Caco-2 (cell line): ENCODE measurements around the gene KIAA1614. TPM values are rescaled to one million over a fixed set of nuclear protein-coding genes. Genes with fewer than 3 reads are reported as not detected.

Experiments used
- BruUV-seq: library from RNA; stranded (reverse); fragments of 400-500 nt; replicated peaks from 2 replicates; lab custom pipeline; 2021; lab: Mats Ljungman, UMichigan
- CTCF ChIA-PET: fragments of 300-600 bp; sonication (Branson Sonifier 250); formaldehyde crosslinking; loops from one replicate; lab custom pipeline; 2022; ENCODE audit warnings: antibody characterized with exemption; lab: Charles Lee
- POLR2A ChIA-PET: fragments of 300-600 bp; sonication (Branson Sonifier 250); formaldehyde crosslinking; loops from one replicate; lab custom pipeline; 2022; ENCODE audit warnings: antibody characterized with exemption; lab: Charles Lee
- DNase-seq, 2 experiments: peaks; one replicate each; pipeline versions ENCODE4 v3.0.0 to v3.0.0-alpha.2; 2020 to 2022
- H3K27me3 ChIP-seq: replicated peaks from 2 replicates; pipeline ENCODE4 v1.6.0; 2011; ENCODE audit warnings: low read length; ENCODE audit not compliant: control insufficient read depth, insufficient read depth
- H3K36me3 ChIP-seq: 2 replicates; pipeline ENCODE4 v1.5.1; 2011; ENCODE audit warnings: low read length; ENCODE audit not compliant: control insufficient read depth, insufficient read depth
- H3K4me1 ChIP-seq: fragments of 250-450 bp; sonication (Bioruptor Pico); 2 replicates; pipeline ENCODE4 v1.5.1; 2020; ENCODE audit warnings: mild to moderate bottlenecking
- H3K4me3 ChIP-seq: 2 replicates; pipeline ENCODE4 v1.5.1; 2011; ENCODE audit warnings: low read depth, mild to moderate bottlenecking, control low read depth, low read length
- H3K9me3 ChIP-seq: fragments of 250-450 bp; sonication (Bioruptor Pico); 2 replicates; pipeline ENCODE4 v1.5.1; 2020; ENCODE audit warnings: mild to moderate bottlenecking, moderate library complexity
- H3K27ac Mint-ChIP-seq: one replicate; pipeline ENCODE4 v1.8.0; 2022; ENCODE audit warnings: mixed read lengths; ENCODE audit not compliant: unreplicated experiment
- H3K27me3 Mint-ChIP-seq: one replicate; pipeline ENCODE4 v1.8.0; 2022; ENCODE audit warnings: mixed read lengths; ENCODE audit not compliant: insufficient read depth, unreplicated experiment
- H3K36me3 Mint-ChIP-seq: one replicate; pipeline ENCODE4 v1.8.0; 2022; ENCODE audit warnings: mild to moderate bottlenecking, mixed read lengths; ENCODE audit not compliant: insufficient read depth, unreplicated experiment
- H3K4me1 Mint-ChIP-seq: one replicate; pipeline ENCODE4 v1.8.0; 2022; ENCODE audit warnings: low read depth, mixed read lengths; ENCODE audit not compliant: unreplicated experiment
- H3K4me3 Mint-ChIP-seq: one replicate; pipeline ENCODE4 v1.8.0; 2022; ENCODE audit warnings: mild to moderate bottlenecking, moderate library complexity, mixed read lengths; ENCODE audit not compliant: unreplicated experiment
- H3K9me3 Mint-ChIP-seq: one replicate; pipeline ENCODE4 v1.8.0; 2022; ENCODE audit warnings: mixed read lengths; ENCODE audit not compliant: unreplicated experiment
- CTCF ChIP-seq, 2 experiments: fragments of 200-600 bp in 1 of 2; IDR thresholded peaks; 1 replicate in 1 of 2; 2 replicates in 1 of 2; pipeline versions ENCODE4 v1.5.1 to v1.8.0; 2011 to 2022; ENCODE audit warnings: antibody characterized with exemption in 1 of 2, control low read depth in 1 of 2, inconsistent platforms in 1 of 2, low read depth in 1 of 2, low read length in 1 of 2, mild to moderate bottlenecking in 1 of 2, moderate library complexity in 1 of 2; ENCODE audit not compliant: insufficient read depth in 1 of 2, severe bottlenecking in 1 of 2, unreplicated experiment in 1 of 2
- intact Hi-C: fragments of 100-400 bp; cut with micrococcal nuclease; formaldehyde crosslinking; loops from one replicate; pipeline ENCODE4 v1.10.0; 2022; ENCODE audit not compliant: unreplicated experiment
- total RNA-seq: library from RNA; stranded (reverse); gene quantifications from 2 replicates; pipeline ENCODE4 v1.2.3, GENCODE V29; 2022

KIAA1614 gene
- total RNA-seq, 1 experiment from 2014 or later = 0.29 TPM

- Histone ChIP-seq H3K36me3 (no peaks in the 10 kb centered on the region), H3K4me1 (no peaks in the 10 kb centered on the region), H3K27me3 (no peaks in the 10 kb centered on the region), H3K9me3 (no peaks in the 10 kb centered on the region), H3K4me3 (no peak overlapping the region)
- no TSS peak for BruUV-seq
- intact Hi-C loops = no loop called here
- CTCF ChIA-PET = no interaction called here
- Mint-ChIP-seq H3K4me3 (no peak overlapping the region), H3K27ac (no peak overlapping the region), H3K27me3 (no peaks in the 10 kb centered on the region), H3K9me3 (peaks cover 11% of the 10 kb centered on the region), H3K4me1 (no peaks in the 10 kb centered on the region), H3K36me3 (peaks cover 18% of the 10 kb centered on the region)
- POLR2A ChIA-PET = no interaction called here
- TF ChIP-seq CTCF (IDR thresholded peaks at IDR 0.05; ENCODE audit: insufficient read depth in 1 of 2, low read depth in 1 of 2, low read length in 1 of 2, severe bottlenecking in 1 of 2, unreplicated experiment in 1 of 2) = no peak
- no peak for DNase-seq
Observed at GRCh38 chr1:180964595-180964994, 51.9 kb downstream of the KIAA1614 start.

GRCh38 chr1:180966312-180966711 is 53.6 kb downstream of the KIAA1614 start:
- Mint-ChIP-seq H3K9me3 (no peaks in the 10 kb centered on the region), H3K4me1 (no peaks in the 10 kb centered on the region), H3K4me3 (no peak overlapping the region), H3K36me3 (peaks cover 15% of the 10 kb centered on the region), H3K27me3 (no peaks in the 10 kb centered on the region), H3K27ac (no peak overlapping the region)
- Histone ChIP-seq H3K36me3 (no peaks in the 10 kb centered on the region; the same call in 1 of the 2 replicates), H3K27me3 (no peaks in the 10 kb centered on the region), H3K4me3 (no peak overlapping the region), H3K9me3 (no peaks in the 10 kb centered on the region), H3K4me1 (no peaks in the 10 kb centered on the region)
- no TSS peak for BruUV-seq
- TF ChIP-seq CTCF (IDR thresholded peaks at IDR 0.05; ENCODE audit: insufficient read depth in 1 of 2, low read depth in 1 of 2, low read length in 1 of 2, severe bottlenecking in 1 of 2, unreplicated experiment in 1 of 2) = no peak
- ChIA-PET POLR2A (no interaction called here), CTCF (interaction anchor here (1.1 kb wide), 1 partner anchor 84 kb away, joined by 4 read pairs; no protein-coding TSS in a partner anchor)
- DNase-seq = no peak
- intact Hi-C loops = no loop called here

GRCh38 chr1:180966744-180967536 is 54.2 kb downstream of the KIAA1614 start:
- ChIA-PET CTCF (interaction anchor here (1.1 kb wide), 1 partner anchor 85 kb away, joined by 4 read pairs; no protein-coding TSS in a partner anchor), POLR2A (no interaction called here)
- H3K27ac Mint-ChIP-seq = no peak overlapping the region

More at GRCh38 chr1:180966744-180967536, 54.2 kb downstream of the KIAA1614 start:
- Mint-ChIP-seq H3K4me1 (no peaks in the 10 kb centered on the region), H3K27me3 (no peaks in the 10 kb centered on the region), H3K36me3 (peaks cover 18% of the 10 kb centered on the region), H3K9me3 (no peaks in the 10 kb centered on the region), H3K4me3 (no peak overlapping the region)
- TF ChIP-seq CTCF (IDR thresholded peaks at IDR 0.05; ENCODE audit: insufficient read depth in 1 of 2, low read depth in 1 of 2, low read length in 1 of 2, severe bottlenecking in 1 of 2, unreplicated experiment in 1 of 2) = no peak
- no TSS peak for BruUV-seq
- Histone ChIP-seq H3K4me3 (no peak overlapping the region), H3K4me1 (no peaks in the 10 kb centered on the region), H3K9me3 (no peaks in the 10 kb centered on the region), H3K36me3 (no peaks in the 10 kb centered on the region; the same call in 1 of the 2 replicates), H3K27me3 (no peaks in the 10 kb centered on the region)
- no peak for DNase-seq
- intact Hi-C loops = no loop called here
